Measurements from ENCODE around the gene SAP30BP.

DNA sequence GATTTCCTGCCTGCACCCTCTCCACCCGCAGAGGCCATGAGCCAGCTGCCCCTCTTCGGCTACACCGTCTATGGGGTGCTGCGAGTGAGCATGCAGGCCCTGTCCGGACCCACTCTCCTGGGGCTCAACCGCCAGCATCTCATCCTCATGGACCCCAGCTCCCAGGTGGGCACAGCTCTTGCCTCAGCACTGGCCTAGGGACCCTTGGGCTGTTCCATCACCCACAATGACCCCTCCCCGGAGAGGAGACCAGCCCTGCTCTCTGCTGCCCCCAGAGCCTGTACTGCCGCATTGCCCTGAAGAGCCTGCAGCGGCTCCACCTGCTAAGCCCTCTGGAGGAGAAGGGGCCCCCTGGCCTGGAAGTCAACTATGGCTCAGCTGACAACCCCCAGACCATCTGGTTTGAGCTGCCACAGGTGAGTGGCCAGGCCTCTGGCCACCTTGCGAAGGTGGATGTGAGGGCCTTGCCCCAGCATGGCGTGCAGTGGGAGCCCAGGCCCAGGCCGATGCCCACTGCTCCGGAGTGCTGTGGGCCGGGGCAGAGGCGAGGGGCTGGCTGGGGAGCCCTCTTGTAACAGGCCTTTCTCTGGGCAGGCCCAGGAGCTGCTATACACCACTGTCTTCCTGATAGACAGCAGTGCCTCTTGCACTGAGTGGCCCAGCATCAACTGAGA, 41.2 kb upstream of the SAP30BP start:
- TF ChIP-seq EZH2 (IDR thresholded peaks at IDR 0.05), result no peak
- TF ChIP-seq POLR2AphosphoS5 (IDR thresholded peaks at IDR 0.05; ENCODE audit: borderline replicate concordance, low read depth, low read length), result no peak
- no peak for TF ChIP-seq FOXP2 (optimal IDR thresholded peaks at IDR 0.05; ENCODE audit: control extremely low read depth, extremely low read length, insufficient read depth)

Data from SK-N-MC (cell line).